MM.1S (cell line): ENCODE measurements around the gene CASP7.
A peak's percentile ranks its signal among the peaks of the same experiment; 100 is the strongest.

Experiments used
- DNase-seq: peaks from one replicate; pipeline ENCODE4 v3.0.0-alpha.2; 2015
- H2AFZ ChIP-seq: fragments of 300-600 bp; sonication (generic); 2 replicates; pipeline ENCODE4 v1.6.0; 2016; ENCODE audit warnings: antibody characterized with exemption, low read length
- H3F3A ChIP-seq: fragments of 300-600 bp; sonication (generic); 2 replicates; pipeline ENCODE4 v1.6.1; 2016; ENCODE audit warnings: mild to moderate bottlenecking, antibody characterized with exemption, low read length, moderate library complexity, mixed read lengths; ENCODE audit not compliant: insufficient read depth
- H3K27ac ChIP-seq: fragments of 300-600 bp; sonication (generic); 2 replicates; pipeline ENCODE4 v1.5.1; 2016; ENCODE audit warnings: mild to moderate bottlenecking, low read length
- H3K27me3 ChIP-seq: fragments of 300-600 bp; sonication (generic); replicated peaks from 2 replicates; pipeline ENCODE4 v1.6.0; 2016; ENCODE audit warnings: low read length; ENCODE audit not compliant: insufficient read depth
- H3K36me3 ChIP-seq: fragments of 300-600 bp; sonication (generic); replicated peaks from 2 replicates; pipeline ENCODE4 v1.6.1; 2016; ENCODE audit warnings: mild to moderate bottlenecking, low read length, mixed read lengths; ENCODE audit not compliant: insufficient read depth
- H3K4me1 ChIP-seq: fragments of 300-600 bp; sonication (generic); 2 replicates; pipeline ENCODE4 v1.6.1; 2016; ENCODE audit warnings: low read length, mixed read lengths
- H3K4me2 ChIP-seq: fragments of 300-600 bp; sonication (generic); 2 replicates; pipeline ENCODE4 v1.6.0; 2016; ENCODE audit warnings: low read depth, low read length
- H3K4me3 ChIP-seq: fragments of 300-600 bp; sonication (generic); 2 replicates; pipeline ENCODE4 v1.5.1; 2016; ENCODE audit warnings: low read length, mixed read lengths
- H3K79me2 ChIP-seq: fragments of 300-600 bp; sonication (generic); 2 replicates; pipeline ENCODE4 v1.6.1; 2016; ENCODE audit warnings: mixed run types, low read length, mixed read lengths
- H3K9ac ChIP-seq: fragments of 300-600 bp; sonication (generic); 2 replicates; pipeline ENCODE4 v1.6.1; 2016; ENCODE audit warnings: low read length, mixed read lengths
- H3K9me2 ChIP-seq: fragments of 300-600 bp; sonication (generic); replicated peaks from 2 replicates; pipeline ENCODE4 v1.6.1; 2016; ENCODE audit warnings: mild to moderate bottlenecking, low read length, mixed read lengths; ENCODE audit not compliant: insufficient read depth
- H3K9me3 ChIP-seq: fragments of 300-600 bp; sonication (generic); replicated peaks from 2 replicates; pipeline ENCODE4 v1.6.1; 2016; ENCODE audit warnings: mild to moderate bottlenecking, low read length, mixed read lengths; ENCODE audit not compliant: insufficient read depth
- H4K20me1 ChIP-seq: fragments of 300-600 bp; sonication (generic); 2 replicates; pipeline ENCODE4 v1.6.1; 2016; ENCODE audit warnings: mild to moderate bottlenecking, low read length, moderate library complexity, mixed read lengths; ENCODE audit not compliant: insufficient read depth
- EZH2 ChIP-seq: fragments of 300-600 bp; sonication (generic); optimal IDR thresholded peaks from 2 replicates; pipeline ENCODE3; 2017; ENCODE audit warnings: low read depth, mild to moderate bottlenecking, antibody characterized with exemption, low read length, mixed read lengths
- EZH2phosphoT487 ChIP-seq: fragments of 300-600 bp; sonication (generic); IDR thresholded peaks from 2 replicates; pipeline ENCODE4 v1.6.1; 2018; ENCODE audit warnings: antibody characterized with exemption, low read length
- TF ChIP-seq, protein P1 (sequence below): fragments of 300-600 bp; sonication (generic); IDR thresholded peaks from 2 replicates; pipeline ENCODE4 v1.5.1; 2016; ENCODE audit warnings: antibody characterized with exemption, low read length, mixed read lengths

The CASP7 gene

DNA sequence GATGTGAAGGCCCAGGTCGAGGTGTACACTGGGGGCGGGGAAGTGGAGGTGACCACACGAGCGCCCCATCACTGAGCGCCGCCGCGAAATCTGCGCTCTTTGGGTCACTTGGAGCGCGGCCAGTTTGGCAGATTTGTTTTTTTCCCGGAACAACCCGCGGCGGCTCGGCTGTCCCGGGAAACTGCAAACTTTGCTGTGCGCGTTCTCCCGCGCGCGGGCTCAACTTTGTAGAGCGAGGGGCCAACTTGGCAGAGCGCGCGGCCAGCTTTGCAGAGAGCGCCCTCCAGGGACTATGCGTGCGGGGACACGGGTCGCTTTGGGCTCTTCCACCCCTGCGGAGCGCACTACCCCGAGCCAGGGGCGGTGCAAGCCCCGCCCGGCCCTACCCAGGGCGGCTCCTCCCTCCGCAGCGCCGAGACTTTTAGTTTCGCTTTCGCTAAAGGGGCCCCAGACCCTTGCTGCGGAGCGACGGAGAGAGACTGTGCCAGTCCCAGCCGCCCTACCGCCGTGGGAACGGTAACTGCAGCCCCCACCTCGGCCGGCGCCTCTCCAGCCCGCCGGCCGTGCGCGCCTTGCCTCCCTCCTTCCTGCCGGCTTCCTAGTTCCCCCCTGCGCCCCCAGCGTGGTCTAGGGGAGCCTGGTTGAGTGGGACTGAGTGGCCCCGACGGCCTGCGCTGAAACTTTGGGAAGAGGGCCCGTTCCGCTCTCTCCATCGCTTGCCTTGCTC lies at the start of gene CASP7:
Gene CASP7 (plus strand): TSS at position 450 of the 727 bp plus-strand sequence. CDS start 17,582 bp downstream, outside the sequence.
- TF ChIP-seq, protein P1, sequence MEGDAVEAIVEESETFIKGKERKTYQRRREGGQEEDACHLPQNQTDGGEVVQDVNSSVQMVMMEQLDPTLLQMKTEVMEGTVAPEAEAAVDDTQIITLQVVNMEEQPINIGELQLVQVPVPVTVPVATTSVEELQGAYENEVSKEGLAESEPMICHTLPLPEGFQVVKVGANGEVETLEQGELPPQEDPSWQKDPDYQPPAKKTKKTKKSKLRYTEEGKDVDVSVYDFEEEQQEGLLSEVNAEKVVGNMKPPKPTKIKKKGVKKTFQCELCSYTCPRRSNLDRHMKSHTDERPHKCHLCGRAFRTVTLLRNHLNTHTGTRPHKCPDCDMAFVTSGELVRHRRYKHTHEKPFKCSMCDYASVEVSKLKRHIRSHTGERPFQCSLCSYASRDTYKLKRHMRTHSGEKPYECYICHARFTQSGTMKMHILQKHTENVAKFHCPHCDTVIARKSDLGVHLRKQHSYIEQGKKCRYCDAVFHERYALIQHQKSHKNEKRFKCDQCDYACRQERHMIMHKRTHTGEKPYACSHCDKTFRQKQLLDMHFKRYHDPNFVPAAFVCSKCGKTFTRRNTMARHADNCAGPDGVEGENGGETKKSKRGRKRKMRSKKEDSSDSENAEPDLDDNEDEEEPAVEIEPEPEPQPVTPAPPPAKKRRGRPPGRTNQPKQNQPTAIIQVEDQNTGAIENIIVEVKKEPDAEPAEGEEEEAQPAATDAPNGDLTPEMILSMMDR = peak; percentile 41
- no peak for TF ChIP-seq EZH2
- peaks cover 5% of the 10 kb centered on the region; the same call in 1 of the 2 replicates for H3K4me1 ChIP-seq
- peak within 1 kb of the TSS; percentile 83 for H3K27ac ChIP-seq
- H3K4me3 ChIP-seq = peak within 1 kb of the TSS; percentile 96
- H4K20me1 ChIP-seq = no peaks in the 10 kb centered on the region
- H3K27me3 ChIP-seq = no peaks in the 10 kb centered on the region
- H3K9me3 ChIP-seq = no peaks in the 10 kb centered on the region
- peaks cover 49% of the 10 kb centered on the region for H3K79me2 ChIP-seq
- peak within 1 kb of the TSS; percentile 96 for H3K4me2 ChIP-seq
- H3K9me2 ChIP-seq = no peaks in the 10 kb centered on the region
- H3K9ac ChIP-seq = peak within 1 kb of the TSS; percentile 93
- H3K36me3 ChIP-seq = no peaks in the 10 kb centered on the region
- DNase-seq = peak; percentile 94
- H2AFZ ChIP-seq = peak within 1 kb of the TSS; percentile 99
- H3F3A ChIP-seq = peaks cover 17% of the 10 kb centered on the region

DNA sequence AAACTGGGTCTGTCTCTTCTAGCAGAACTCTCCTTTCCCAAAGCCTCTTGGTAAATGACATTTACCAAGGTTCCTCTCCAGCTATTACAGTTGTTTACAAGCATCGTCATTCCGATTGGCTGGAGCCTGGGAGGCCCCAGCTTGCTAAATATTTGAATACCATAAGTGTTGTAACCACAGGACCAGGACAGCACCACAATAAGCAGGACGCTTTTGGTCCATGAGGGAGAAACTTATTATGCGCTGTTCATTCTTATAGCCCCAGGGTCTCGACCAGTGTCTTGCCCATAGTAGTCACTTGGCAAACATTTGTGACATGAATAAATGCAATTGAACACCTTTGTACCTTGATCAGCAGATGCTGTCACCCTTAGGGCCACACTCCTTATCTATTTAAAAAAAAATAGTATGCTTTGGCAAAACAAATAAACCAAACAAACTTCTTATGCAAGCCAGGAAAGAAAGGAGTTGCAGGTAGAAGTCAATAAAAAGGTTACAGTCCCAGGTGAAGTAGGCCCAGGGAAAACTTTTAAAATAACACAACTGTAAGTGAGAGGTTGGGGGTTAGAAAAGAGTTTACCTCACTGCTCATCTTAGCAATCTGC lies 48.7 kb upstream of the CASP7 start:
- Histone ChIP-seq H4K20me1 (no peaks in the 10 kb centered on the region), H3K27ac (no peak overlapping the region), H3K27me3 (no peaks in the 10 kb centered on the region), H3K79me2 (no peaks in the 10 kb centered on the region), H3K4me2 (no peak overlapping the region), H3K9me3 (no peaks in the 10 kb centered on the region), H3K9ac (no peak overlapping the region), H3K36me3 (no peaks in the 10 kb centered on the region), H3K4me3 (no peak overlapping the region), H3K9me2 (no peaks in the 10 kb centered on the region), H3K4me1 (no peaks in the 10 kb centered on the region), H2AFZ (no peak overlapping the region), H3F3A (no peaks in the 10 kb centered on the region)
- TF ChIP-seq, protein P1 = no peak
- TF ChIP-seq EZH2 (no peak), EZH2phosphoT487 (no peak)
- DNase-seq = no peak

DNA sequence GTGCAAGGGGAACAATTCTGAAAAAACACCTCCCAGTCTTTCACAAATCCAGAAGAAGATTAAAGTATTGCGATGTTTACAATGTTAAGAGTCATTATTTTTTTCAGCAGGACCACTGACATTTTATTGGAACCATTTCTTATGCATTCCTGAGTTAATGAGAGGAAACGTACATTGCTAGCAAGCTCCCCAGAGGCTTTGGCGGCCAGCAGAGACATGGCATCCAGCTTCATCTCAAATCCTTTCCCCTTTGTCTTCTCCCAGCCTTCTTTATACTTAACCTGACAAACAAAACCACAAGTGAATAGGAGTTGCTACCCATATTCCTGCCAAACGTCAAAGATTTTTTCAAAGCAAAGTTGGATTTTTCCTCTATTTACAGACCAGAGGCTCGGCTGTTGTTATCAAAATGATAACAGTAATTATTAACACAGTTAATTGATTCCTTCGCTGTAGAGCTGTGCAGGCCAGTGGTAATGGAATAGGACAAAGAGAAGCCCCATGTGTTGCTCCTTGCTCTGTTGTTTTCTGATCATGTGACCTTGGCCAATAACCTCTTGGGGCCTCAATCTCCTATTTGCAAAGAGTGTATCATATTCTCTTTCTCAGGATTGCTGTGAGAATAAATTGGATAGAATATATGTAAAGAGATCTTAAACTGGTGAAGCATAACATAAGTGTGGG lies 47.9 kb upstream of the CASP7 start:
- H3K9ac ChIP-seq = no peak overlapping the region
- H3K4me3 ChIP-seq = no peak overlapping the region
- no peak overlapping the region for H3K4me2 ChIP-seq
- H3F3A ChIP-seq = no peaks in the 10 kb centered on the region
- H3K27ac ChIP-seq = no peak overlapping the region
- no peaks in the 10 kb centered on the region for H3K27me3 ChIP-seq
- H2AFZ ChIP-seq = no peak overlapping the region
- H3K9me3 ChIP-seq = no peaks in the 10 kb centered on the region
- DNase-seq = no peak
- TF ChIP-seq, protein P1 = no peak
- no peak for TF ChIP-seq EZH2
- no peak for TF ChIP-seq EZH2phosphoT487
- H4K20me1 ChIP-seq = no peaks in the 10 kb centered on the region
- no peaks in the 10 kb centered on the region for H3K36me3 ChIP-seq
- H3K4me1 ChIP-seq = no peaks in the 10 kb centered on the region
- no peaks in the 10 kb centered on the region for H3K9me2 ChIP-seq
- H3K79me2 ChIP-seq = no peaks in the 10 kb centered on the region
